GM23338 (cell line): ENCODE results near the gene GNAT1. TPM values are rescaled to one million over a fixed set of nuclear protein-coding genes. Genes with fewer than 3 reads are reported as not detected.
A peak's percentile ranks its signal among the peaks of the same experiment; 100 is the strongest.

Source experiments
- ATAC-seq: fragments of 200-7000 bp; cut with Tn5 transposase; 3 replicates; pipeline ENCODE4 v1.9.1; 2020
- DNase-seq: peaks from one replicate; pipeline ENCODE4 v3.0.0-alpha.2; 2015; ENCODE audit warnings: low spot score
- H2AFZ ChIP-seq: fragments of 200-600 bp; sonication (generic); 2 replicates; pipeline ENCODE4 v1.8.0; 2016; ENCODE audit warnings: antibody characterized with exemption, mild to moderate bottlenecking, moderate library complexity
- H3F3A ChIP-seq: fragments of 200-600 bp; sonication (generic); replicated peaks from 2 replicates; pipeline ENCODE4 v1.8.0; 2017; ENCODE audit warnings: antibody characterized with exemption, mixed run types, low read depth
- H3K27ac ChIP-seq: fragments of 200-600 bp; sonication (generic); 2 replicates; pipeline ENCODE4 v1.6.1; 2016; ENCODE audit warnings: low read depth
- H3K27me3 ChIP-seq: fragments of 200-600 bp; sonication (generic); 2 replicates; pipeline ENCODE4 v1.8.0; 2016; ENCODE audit warnings: mild to moderate bottlenecking, mixed run types, moderate library complexity; ENCODE audit not compliant: insufficient read depth
- H3K36me3 ChIP-seq: fragments of 200-600 bp; sonication (generic); 2 replicates; pipeline ENCODE4 v1.8.0; 2016; ENCODE audit warnings: mild to moderate bottlenecking; ENCODE audit not compliant: insufficient read depth
- H3K4me1 ChIP-seq: fragments of 200-600 bp; sonication (generic); 2 replicates; pipeline ENCODE4 v1.8.0; 2016; ENCODE audit warnings: mild to moderate bottlenecking, moderate library complexity; ENCODE audit not compliant: insufficient read depth
- H3K4me2 ChIP-seq: fragments of 200-600 bp; sonication (generic); 2 replicates; pipeline ENCODE4 v1.7.1; 2017; ENCODE audit warnings: mixed run types
- H3K4me3 ChIP-seq: fragments of 200-600 bp; sonication (generic); 2 replicates; pipeline ENCODE4 v1.6.1; 2016; ENCODE audit warnings: mixed run types
- H3K79me2 ChIP-seq: fragments of 200-600 bp; sonication (generic); replicated peaks from 2 replicates; pipeline ENCODE4 v1.8.0; 2017; ENCODE audit warnings: mild to moderate bottlenecking; ENCODE audit not compliant: insufficient read depth
- H3K9me2 ChIP-seq: fragments of 200-600 bp; sonication (generic); 2 replicates; pipeline ENCODE4 v1.8.0; 2017; ENCODE audit not compliant: insufficient read depth
- H4K20me1 ChIP-seq: fragments of 200-600 bp; sonication (generic); replicated peaks from 2 replicates; pipeline ENCODE4 v1.8.0; 2017; ENCODE audit warnings: mild to moderate bottlenecking; ENCODE audit not compliant: insufficient read depth
- H3K27ac Mint-ChIP-seq: 2 replicates; pipeline ENCODE4 v1.8.0; 2020; ENCODE audit warnings: inconsistent platforms, mild to moderate bottlenecking, moderate library complexity, mixed read lengths
- H3K27me3 Mint-ChIP-seq: 3 replicates; pipeline ENCODE4 v1.8.0; 2022; ENCODE audit warnings: low read depth, mild to moderate bottlenecking, moderate library complexity, mixed read lengths, inconsistent platforms; ENCODE audit not compliant: insufficient read depth, poor library complexity
- H3K36me3 Mint-ChIP-seq: 3 replicates; pipeline ENCODE4 v1.8.0; 2021; ENCODE audit warnings: low read depth, mild to moderate bottlenecking, inconsistent platforms, moderate library complexity, mixed read lengths
- H3K4me1 Mint-ChIP-seq: 3 replicates; pipeline ENCODE4 v1.8.0; 2020; ENCODE audit warnings: mild to moderate bottlenecking, inconsistent platforms, mixed read lengths
- H3K4me3 Mint-ChIP-seq: 3 replicates; pipeline ENCODE4 v1.8.0; 2021; ENCODE audit warnings: moderate library complexity, mild to moderate bottlenecking, inconsistent platforms, mixed read lengths
- H3K9me3 Mint-ChIP-seq: 3 replicates; pipeline ENCODE4 v1.8.0; 2020; ENCODE audit warnings: moderate library complexity, mild to moderate bottlenecking, inconsistent platforms, mixed read lengths
- CTCF ChIP-seq, 2 experiments: fragments of 200-600 bp in 1 of 2; sonication (generic) in 1 of 2; conservative IDR thresholded peaks; 2 replicates each; pipeline versions ENCODE4 v1.5.1 to v1.6.1; 2016 to 2017; ENCODE audit warnings: antibody characterized with exemption in 2 of 2, low read depth in 2 of 2, mild to moderate bottlenecking in 2 of 2, moderate library complexity in 1 of 2
- EZH2 ChIP-seq: fragments of 200-600 bp; sonication (generic); IDR thresholded peaks from one replicate; pipeline ENCODE4 v1.8.0; 2017; ENCODE audit warnings: antibody characterized with exemption, mild to moderate bottlenecking, low read depth; ENCODE audit not compliant: unreplicated experiment
- ZNF114 ChIP-seq: fragments of 250-450 bp; sonication (Bioruptor Pico); IDR thresholded peaks from 2 replicates; pipeline ENCODE4 v1.5.0; 2020; ENCODE audit warnings: mild to moderate bottlenecking, moderate library complexity
- ZNF462 ChIP-seq: fragments of 250-450 bp; sonication (Bioruptor Pico); IDR thresholded peaks from 2 replicates; pipeline ENCODE4 v1.5.0; 2020; ENCODE audit warnings: mild to moderate bottlenecking, moderate library complexity
- polyA plus RNA-seq: library from polyadenylated mRNA; unstranded; fragments of >200 nt; fragmentation: Nextera tagmentation; extraction: Ambion mirVana; gene quantifications from 2 replicates; pipeline ENCODE4 v1.2.1, GENCODE V29; 2016
- total RNA-seq: library from RNA; depleted of rRNA; stranded (reverse); fragments of >200 nt; shearing (Covaris generic); gene quantifications from 2 replicates; pipeline ENCODE4 v1.2.3, GENCODE V29; 2014

GNAT1 gene
- total and polyA plus RNA-seq, 2 experiments from 2014 or later, result not detected

GRCh38 chr3:50222169-50222528 lies 30.7 kb downstream of the GNAT1 start:
- Histone ChIP-seq H3K27me3 (peaks cover 4% of the 10 kb centered on the region), H3K4me1 (peaks cover 5% of the 10 kb centered on the region), H3K27ac (no peak overlapping the region), H3K4me2 (no peak overlapping the region), H2AFZ (no peak overlapping the region), H3K9me2 (no peaks in the 10 kb centered on the region), H3K4me3 (no peak overlapping the region), H3K36me3 (no peaks in the 10 kb centered on the region), H3F3A (peaks cover 14% of the 10 kb centered on the region), H3K79me2 (no peaks in the 10 kb centered on the region), H4K20me1 (no peaks in the 10 kb centered on the region)
- Mint-ChIP-seq H3K27ac (no peak overlapping the region), H3K4me3 (no peak overlapping the region; the same call in 2 of the 3 replicates), H3K4me1 (peaks cover 3% of the 10 kb centered on the region; the same call in 2 of the 3 replicates), H3K27me3 (peaks cover 26% of the 10 kb centered on the region), H3K9me3 (no peaks in the 10 kb centered on the region), H3K36me3 (no peaks in the 10 kb centered on the region; the same call in 2 of the 3 replicates)
- DNase-seq (no peak), ATAC-seq (no peak)
- TF ChIP-seq CTCF (conservative IDR thresholded peaks at IDR 0.05; ENCODE audit: low read depth in 2 of 2) (0 out of 4 replicates have a peak, but pooled peaks of 1 of the 2 experiments have one; percentile 1), ZNF114 (CRISPR knock-in tag) (no peak), EZH2 (no peak), ZNF462 (CRISPR knock-in tag) (no peak)
